ENCODE measurements around the gene LOX. TPM values are rescaled to one million over a fixed set of nuclear protein-coding genes. Genes with fewer than 3 reads are reported as not detected.

The LOX gene
- total and polyA plus RNA-seq, 9 of the 15 experiments (the other 6 are each of a cell fraction or from before 2014, with no cell fraction given): 0.06 to 0.09 TPM; not detected in 7

DNA sequence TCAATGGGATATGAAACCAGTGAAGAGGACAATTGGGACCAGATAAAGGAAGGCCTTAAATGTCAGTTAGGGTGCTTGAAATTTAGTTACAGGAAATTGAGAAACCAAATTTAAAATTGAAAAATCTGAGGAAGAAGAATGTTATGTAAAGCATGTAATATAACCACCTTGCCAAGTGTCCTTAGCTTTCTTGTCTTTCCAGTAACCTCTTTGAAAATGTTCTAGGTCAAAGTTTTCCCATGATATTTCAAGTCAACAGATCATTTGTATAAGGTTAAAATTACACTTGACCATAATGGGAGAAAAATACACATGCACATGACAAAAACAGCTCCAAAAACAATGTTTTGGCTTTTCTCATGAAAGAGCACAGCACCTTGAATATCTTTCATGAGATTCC, 21.1 kb downstream of the LOX start:
- no peaks in the 10 kb centered on the region for H3K4me1 ChIP-seq (replicated peaks in 1 of 2; ENCODE audit: control insufficient read depth in 2 of 2, insufficient read depth in 2 of 2, low read length in 2 of 2)
- H2AFZ ChIP-seq (ENCODE audit: low read depth, low read length): no peak overlapping the region
- no peaks in the 10 kb centered on the region for H4K20me1 ChIP-seq (replicated peaks; ENCODE audit: control insufficient read depth, insufficient read depth, low read length)
- no peak for ATAC-seq
- H3K27ac ChIP-seq (ENCODE audit: extremely low read depth, low read depth, low read length): no peak overlapping the region
- in situ Hi-C loops (cut with MboI) (no loop called here), intact Hi-C loops (cut with micrococcal nuclease) (no loop called here)
- no peak for FAIRE-seq
- POLR2A ChIA-PET: no interaction called here
- BruUV-seq (replicated peaks): no TSS peak
- no peaks in the 10 kb centered on the region for H3K27me3 ChIP-seq (ENCODE audit: control insufficient read depth in 2 of 2, insufficient read depth in 2 of 2, low read length in 2 of 2)
- DNase-seq (ENCODE audit: extremely low read depth in 1 of 4, low spot score in 3 of 4): no peak
- TF ChIP-seq RAD51 (IDR thresholded peaks at IDR 0.05; ENCODE audit: borderline replicate concordance, low read depth) (no peak), HOXB6 (CRISPR knock-in tag; IDR thresholded peaks at IDR 0.05; ENCODE audit: borderline replicate concordance) (no peak), SMARCC2 (IDR thresholded peaks at IDR 0.05; ENCODE audit: low read depth) (no peak), JUN (IDR thresholded peaks at IDR 0.05; ENCODE audit: borderline replicate concordance, low read depth, low read length) (no peak), JUN (CRISPR knock-in tag; IDR thresholded peaks at IDR 0.05; ENCODE audit: borderline replicate concordance) (no peak), MYNN (IDR thresholded peaks at IDR 0.05) (no peak), MYNN (CRISPR knock-in tag; IDR thresholded peaks at IDR 0.05) (no peak), TBL1XR1 (IDR thresholded peaks at IDR 0.05; ENCODE audit: low read length in 2 of 2) (no peak), CEBPG (CRISPR knock-in tag; IDR thresholded peaks at IDR 0.05) (no peak), CEBPG (tag; conservative IDR thresholded peaks at IDR 0.05 in 1 of 2, IDR thresholded peaks at IDR 0.05 in 1 of 2) (no peak), ZNF384 (IDR thresholded peaks at IDR 0.05; ENCODE audit: low read depth, low read length) (no peak)
- no peaks in the 10 kb centered on the region for H3K79me2 ChIP-seq (ENCODE audit: control insufficient read depth, insufficient read depth, low read length)
- no peaks in the 10 kb centered on the region for H3K36me3 ChIP-seq (ENCODE audit: control insufficient read depth, insufficient read depth, low read length)
- H3K9me1 ChIP-seq (ENCODE audit: control insufficient read depth, insufficient read depth, low read length): no peaks in the 10 kb centered on the region
- no peak overlapping the region for H3K4me3 ChIP-seq
- H3K9me3 ChIP-seq (replicated peaks; ENCODE audit: control insufficient read depth, insufficient read depth, low read depth, low read length): no peaks in the 10 kb centered on the region
- H3K4me2 ChIP-seq (ENCODE audit: insufficient read depth, low read length): no peak overlapping the region
- CTCF ChIA-PET (ENCODE audit: low intra/inter-chr PET ratio): no interaction called here
- H3K9ac ChIP-seq (ENCODE audit: insufficient read depth in 1 of 2, low read depth in 2 of 2, low read length in 2 of 2): no peak overlapping the region

Data from K562 (cell line).